Vagina (tissue), 2 donors: ENCODE measurements around the gene ARHGEF4. TPM values are rescaled to one million over a fixed set of nuclear protein-coding genes. Genes with fewer than 3 reads are reported as not detected.

Experiments used
- DNase-seq, 2 donors: peaks; one replicate each; pipeline ENCODE4 v3.0.0-alpha.2; 2017; ENCODE audit errors: extremely low spot score in 2 of 2
- H3K27ac ChIP-seq: fragments of 200-600 bp; sonication (generic); one replicate; pipeline ENCODE4 v1.5.1; 2019
- H3K27me3 ChIP-seq: fragments of 200-600 bp; sonication (generic); one replicate; pipeline ENCODE4 v1.5.1; 2019
- H3K36me3 ChIP-seq, 2 donors: fragments of 200-600 bp; sonication (generic); one replicate each; pipeline ENCODE4 v1.5.1; 2017 to 2019
- H3K4me1 ChIP-seq: fragments of 200-600 bp; sonication (generic); one replicate; pipeline ENCODE4 v1.5.1; 2019
- H3K4me3 ChIP-seq, 2 donors: fragments of 200-600 bp; sonication (generic); 1 replicate in 1 of 2; 2 replicates in 1 of 2; pipeline ENCODE4 v1.5.1; 2016 to 2019
- H3K9me3 ChIP-seq: fragments of 200-600 bp; sonication (generic); one replicate; pipeline ENCODE4 v1.5.1; 2019
- CTCF ChIP-seq, 3 experiments: fragments of 450-650 bp in 2 of 3; fragments of 200-600 bp in 1 of 3; sonication (generic) in 1 of 3; IDR thresholded peaks; one replicate each; pipeline ENCODE4 v1.5.1; 2017 to 2019; ENCODE audit warnings: antibody characterized with exemption in 3 of 3, mild to moderate bottlenecking in 2 of 3, moderate library complexity in 2 of 3
- POLR2A ChIP-seq, 2 donors: fragments of 450-650 bp; IDR thresholded peaks; one replicate each; pipeline ENCODE4 v1.6.1; 2017; ENCODE audit warnings: antibody characterized with exemption in 2 of 2, mild to moderate bottlenecking in 2 of 2, moderate library complexity in 2 of 2
- POLR2AphosphoS5 ChIP-seq, 2 donors: sonication (generic); formaldehyde crosslinking; IDR thresholded peaks; one replicate each; pipeline ENCODE4 v1.9.0; 2017; ENCODE audit warnings: antibody characterized with exemption in 2 of 2, mild to moderate bottlenecking in 2 of 2, low read depth in 1 of 2; ENCODE audit not compliant: insufficient read depth in 1 of 2
- intact Hi-C: fragments of 100-400 bp; cut with DNase I; formaldehyde crosslinking; loops from one replicate; pipeline ENCODE4 v1.15.1; 2023
- total RNA-seq: library from RNA; depleted of rRNA; stranded (reverse); fragments of >200 nt; gene quantifications from one replicate; pipeline ENCODE4 v1.2.3, GENCODE V29; 2016

Gene ARHGEF4
- total RNA-seq, 1 donor from 2014 or later = 116 TPM

- TF ChIP-seq POLR2A (IDR thresholded peaks at IDR 0.05) (no peak), POLR2AphosphoS5 (IDR thresholded peaks at IDR 0.05; ENCODE audit: insufficient read depth in 1 of 2, low read depth in 1 of 2) (no peak), CTCF (IDR thresholded peaks at IDR 0.05) (no peak)
- Histone ChIP-seq H3K36me3 (no peaks in the 10 kb centered on the region), H3K4me1 (peaks cover 5% of the 10 kb centered on the region), H3K9me3 (no peaks in the 10 kb centered on the region), H3K27me3 (no peaks in the 10 kb centered on the region), H3K27ac (no peak overlapping the region), H3K4me3 (no peak overlapping the region)
- DNase-seq = no peak
- intact Hi-C loops = no loop called here
Measured at GRCh38 chr2:130853391-130853790, 16.7 kb downstream of the ARHGEF4 start.

GRCh38 chr2:130854301-130854700 is 17.6 kb downstream of the ARHGEF4 start:
- intact Hi-C loops = no loop called here
- no peaks in the 10 kb centered on the region for H3K27me3 ChIP-seq
- no peak overlapping the region for H3K27ac ChIP-seq
- no peak overlapping the region for H3K4me3 ChIP-seq
- H3K9me3 ChIP-seq = no peaks in the 10 kb centered on the region
- no peak for TF ChIP-seq POLR2A (IDR thresholded peaks at IDR 0.05)
- no peak for TF ChIP-seq POLR2AphosphoS5 (IDR thresholded peaks at IDR 0.05; ENCODE audit: insufficient read depth in 1 of 2, low read depth in 1 of 2)
- no peak for TF ChIP-seq CTCF (IDR thresholded peaks at IDR 0.05)
- no peaks in the 10 kb centered on the region for H3K36me3 ChIP-seq
- no peak for DNase-seq
- peaks cover 5% of the 10 kb centered on the region for H3K4me1 ChIP-seq

- intact Hi-C loops = no loop called here
- H3K9me3 ChIP-seq = no peaks in the 10 kb centered on the region
- DNase-seq = no peak
- no peaks in the 10 kb centered on the region for H3K36me3 ChIP-seq
- peaks cover 20% of the 10 kb centered on the region for H3K4me1 ChIP-seq
- H3K27me3 ChIP-seq = no peaks in the 10 kb centered on the region
- no peak for TF ChIP-seq POLR2A (IDR thresholded peaks at IDR 0.05)
- TF ChIP-seq POLR2AphosphoS5 (IDR thresholded peaks at IDR 0.05; ENCODE audit: insufficient read depth in 1 of 2, low read depth in 1 of 2) = peak in 1 of 2 donors; percentile 80
- H3K27ac ChIP-seq = no peak overlapping the region
- no peak overlapping the region for H3K4me3 ChIP-seq
Measured at GRCh38 chr2:130864830-130865800, 28.4 kb downstream of the ARHGEF4 start.

GRCh38 chr2:130869441-130870160 is 32.9 kb downstream of the ARHGEF4 start:
- Histone ChIP-seq H3K9me3 (no peaks in the 10 kb centered on the region), H3K27ac (no peak overlapping the region), H3K36me3 (no peaks in the 10 kb centered on the region), H3K27me3 (no peaks in the 10 kb centered on the region), H3K4me1 (peaks cover 14% of the 10 kb centered on the region), H3K4me3 (no peak overlapping the region)
- intact Hi-C loops = loop anchor here (5.0 kb wide), 1 partner anchor 72 kb away; no protein-coding TSS in a partner anchor
- no peak for DNase-seq
- TF ChIP-seq POLR2A (IDR thresholded peaks at IDR 0.05) = no peak
- TF ChIP-seq CTCF (IDR thresholded peaks at IDR 0.05) = no peak
- no peak for TF ChIP-seq POLR2AphosphoS5 (IDR thresholded peaks at IDR 0.05; ENCODE audit: insufficient read depth in 1 of 2, low read depth in 1 of 2)

- no peaks in the 10 kb centered on the region for H3K27me3 ChIP-seq
- peaks cover 8% of the 10 kb centered on the region for H3K4me1 ChIP-seq
- intact Hi-C loops = loop anchor here (5.0 kb wide), 1 partner anchor 73 kb away; no protein-coding TSS in a partner anchor
- DNase-seq = no peak
- H3K36me3 ChIP-seq = no peaks in the 10 kb centered on the region
- H3K27ac ChIP-seq = no peak overlapping the region
- TF ChIP-seq POLR2AphosphoS5 (IDR thresholded peaks at IDR 0.05; ENCODE audit: insufficient read depth in 1 of 2, low read depth in 1 of 2) (no peak), CTCF (IDR thresholded peaks at IDR 0.05) (no peak), POLR2A (IDR thresholded peaks at IDR 0.05) (no peak)
- H3K9me3 ChIP-seq = no peaks in the 10 kb centered on the region
- H3K4me3 ChIP-seq = no peak overlapping the region
Measured at GRCh38 chr2:130870161-130870485, 33.4 kb downstream of the ARHGEF4 start.
